OCI-LY1 (cell line): ENCODE measurements around the gene VASP.

Source experiments
- EZH2 ChIP-seq: fragments of 200-600 bp; sonication (generic), shearing (Covaris generic); IDR thresholded peaks from 2 replicates; pipeline ENCODE4 v1.8.0; 2017; ENCODE audit warnings: borderline replicate concordance, mixed run types, mild to moderate bottlenecking, antibody characterized with exemption, low read length, moderate library complexity, mixed read lengths
- TF ChIP-seq, protein P1 (sequence below): fragments of 200-600 bp; sonication (generic), shearing (Covaris generic); IDR thresholded peaks from 2 replicates; pipeline ENCODE4 v1.5.1; 2017; ENCODE audit warnings: mild to moderate bottlenecking, antibody characterized with exemption, low read length, moderate library complexity, mixed read lengths

DNA sequence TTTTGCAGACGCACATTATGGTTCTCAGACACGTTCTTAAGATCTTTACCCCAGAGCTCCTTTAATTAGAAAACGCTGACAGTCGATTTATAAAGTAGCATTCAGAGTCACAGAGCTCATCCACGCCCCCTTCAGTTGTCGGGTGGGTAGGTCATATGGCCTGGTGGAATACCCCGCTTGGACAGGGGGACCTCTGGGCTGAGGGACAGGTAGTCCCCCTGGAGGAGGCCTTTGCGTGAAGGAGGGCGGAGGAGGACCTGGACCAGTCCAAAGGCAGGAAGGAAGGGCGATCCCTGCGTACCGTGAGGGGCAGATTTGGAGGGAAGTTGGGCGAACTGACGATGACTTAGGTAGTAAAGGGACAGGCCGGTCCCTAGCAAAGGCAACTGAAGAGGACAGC is 20.5 kb downstream of the VASP start:
- TF ChIP-seq, protein P1, sequence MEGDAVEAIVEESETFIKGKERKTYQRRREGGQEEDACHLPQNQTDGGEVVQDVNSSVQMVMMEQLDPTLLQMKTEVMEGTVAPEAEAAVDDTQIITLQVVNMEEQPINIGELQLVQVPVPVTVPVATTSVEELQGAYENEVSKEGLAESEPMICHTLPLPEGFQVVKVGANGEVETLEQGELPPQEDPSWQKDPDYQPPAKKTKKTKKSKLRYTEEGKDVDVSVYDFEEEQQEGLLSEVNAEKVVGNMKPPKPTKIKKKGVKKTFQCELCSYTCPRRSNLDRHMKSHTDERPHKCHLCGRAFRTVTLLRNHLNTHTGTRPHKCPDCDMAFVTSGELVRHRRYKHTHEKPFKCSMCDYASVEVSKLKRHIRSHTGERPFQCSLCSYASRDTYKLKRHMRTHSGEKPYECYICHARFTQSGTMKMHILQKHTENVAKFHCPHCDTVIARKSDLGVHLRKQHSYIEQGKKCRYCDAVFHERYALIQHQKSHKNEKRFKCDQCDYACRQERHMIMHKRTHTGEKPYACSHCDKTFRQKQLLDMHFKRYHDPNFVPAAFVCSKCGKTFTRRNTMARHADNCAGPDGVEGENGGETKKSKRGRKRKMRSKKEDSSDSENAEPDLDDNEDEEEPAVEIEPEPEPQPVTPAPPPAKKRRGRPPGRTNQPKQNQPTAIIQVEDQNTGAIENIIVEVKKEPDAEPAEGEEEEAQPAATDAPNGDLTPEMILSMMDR, result no peak
- no peak for TF ChIP-seq EZH2
